ENCODE results near the gene PHF13. TPM values are rescaled to one million over a fixed set of nuclear protein-coding genes. Genes with fewer than 3 reads are reported as not detected.
A peak's percentile ranks its signal among the peaks of the same experiment; 100 is the strongest.

Gene PHF13
- total RNA-seq, 4 donors from 2014 or later = 19.8 to 22.8 (median 20.5) TPM

GRCh38 chr1:6574025-6574620 lies 39.4 kb upstream of the PHF13 start:
- Histone ChIP-seq H3K27me3 (no peaks in the 10 kb centered on the region), H3K27ac (no peak overlapping the region), H3K36me3 (no peaks in the 10 kb centered on the region), H3K4me3 (no peak overlapping the region), H3K4me1 (peaks cover 0 to 8% (median 0%) of the 10 kb centered on the region in 3 donors), H3K9me3 (peaks cover 0 to 9% (median 0%) of the 10 kb centered on the region in 3 donors)
- WGBS, 2 donors (ENCODE audit: low coverage in 1 of 2) = 59 to 73% methylated on average over 3 to 5 of the region's 8 CpGs
- TF ChIP-seq EP300 (IDR thresholded peaks at IDR 0.05) (no peak), CTCF (IDR thresholded peaks at IDR 0.05) (no peak), POLR2A (IDR thresholded peaks at IDR 0.05) (no peak), POLR2AphosphoS5 (IDR thresholded peaks at IDR 0.05) (no peak)
- ATAC-seq = no peak

DNA sequence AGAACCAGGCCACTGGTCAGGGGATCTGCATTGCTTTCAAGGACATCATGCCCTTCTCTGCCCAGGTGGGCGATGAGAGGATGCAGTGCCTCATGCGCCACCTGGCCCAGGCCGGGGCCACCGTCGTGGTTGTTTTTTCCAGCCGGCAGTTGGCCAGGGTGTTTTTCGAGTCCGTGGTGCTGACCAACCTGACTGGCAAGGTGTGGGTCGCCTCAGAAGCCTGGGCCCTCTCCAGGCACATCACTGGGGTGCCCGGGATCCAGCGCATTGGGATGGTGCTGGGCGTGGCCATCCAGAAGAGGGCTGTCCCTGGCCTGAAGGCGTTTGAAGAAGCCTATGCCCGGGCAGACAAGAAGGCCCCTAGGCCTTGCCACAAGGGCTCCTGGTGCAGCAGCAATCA lies 38.7 kb upstream of the PHF13 start:
- no peak for ATAC-seq
- Histone ChIP-seq H3K4me3 (no peak overlapping the region), H3K9me3 (peaks cover 0 to 9% (median 0%) of the 10 kb centered on the region in 3 donors), H3K4me1 (peaks cover 0 to 13% (median 0%) of the 10 kb centered on the region in 3 donors), H3K27ac (no peak overlapping the region), H3K27me3 (no peaks in the 10 kb centered on the region), H3K36me3 (no peaks in the 10 kb centered on the region)
- no peak for TF ChIP-seq CTCF (IDR thresholded peaks at IDR 0.05)
- no peak for TF ChIP-seq EP300 (IDR thresholded peaks at IDR 0.05)
- no peak for TF ChIP-seq POLR2A (IDR thresholded peaks at IDR 0.05)
- no peak for TF ChIP-seq POLR2AphosphoS5 (IDR thresholded peaks at IDR 0.05)
- WGBS, 2 donors (ENCODE audit: low coverage in 1 of 2) = no CpG with 5 or more reads among the region's 14 CpGs

DNA sequence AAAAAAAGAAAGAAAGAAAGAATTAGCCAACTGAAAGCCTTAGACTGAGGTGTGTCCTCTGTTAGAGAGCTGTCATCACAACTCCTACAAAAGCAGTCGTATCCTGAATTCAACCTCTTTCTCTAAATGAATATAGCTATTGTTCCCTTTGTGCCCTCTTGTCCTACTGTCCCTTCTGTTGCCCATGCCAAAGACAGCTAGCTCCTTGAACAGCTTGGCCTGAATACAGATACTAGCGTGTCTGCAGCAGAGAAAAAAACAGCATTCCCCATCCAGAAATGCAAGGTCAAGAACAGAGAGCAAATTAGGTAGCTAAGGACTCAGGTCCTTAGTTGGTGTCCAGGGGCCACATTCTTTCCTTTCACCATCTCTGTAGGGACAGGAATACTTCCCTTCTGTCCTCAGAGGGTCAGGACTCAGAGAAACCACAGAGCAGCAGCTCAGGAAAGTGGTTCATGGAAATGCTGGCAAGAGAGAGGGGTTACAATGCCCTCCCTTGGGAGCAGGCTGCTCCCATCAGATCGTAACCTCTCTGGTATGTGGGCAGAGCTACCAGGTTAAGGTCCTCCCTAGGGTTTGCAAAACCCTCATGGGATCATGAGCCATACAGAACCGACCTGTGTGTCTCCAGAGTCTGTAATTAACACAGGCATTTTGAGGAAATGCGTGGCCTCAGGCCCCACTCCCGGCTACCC lies 35.6 kb upstream of the PHF13 start:
- Histone ChIP-seq H3K27me3 (no peaks in the 10 kb centered on the region), H3K27ac (peak overlapping the region in 3 of 4 donors; percentile 96 to 97 (median 97)), H3K4me1 (peaks cover 0 to 42% (median 14%) of the 10 kb centered on the region in 3 donors), H3K9me3 (no peaks in the 10 kb centered on the region), H3K36me3 (peaks cover 0 to 8% of the 10 kb centered on the region in 2 donors), H3K4me3 (no peak overlapping the region)
- ATAC-seq = no peak
- 83% methylated on average over 3 to 5 of the region's 6 CpGs for WGBS, 2 donors (ENCODE audit: low coverage in 1 of 2)
- TF ChIP-seq POLR2AphosphoS5 (IDR thresholded peaks at IDR 0.05) (no peak), CTCF (IDR thresholded peaks at IDR 0.05) (no peak), POLR2A (IDR thresholded peaks at IDR 0.05) (no peak), EP300 (IDR thresholded peaks at IDR 0.05) (no peak)

GRCh38 chr1:6578624-6579373 lies 34.7 kb upstream of the PHF13 start:
- no peak for ATAC-seq
- Histone ChIP-seq H3K9me3 (no peaks in the 10 kb centered on the region), H3K36me3 (peaks cover 0 to 8% of the 10 kb centered on the region in 2 donors), H3K4me1 (peaks cover 0 to 44% (median 14%) of the 10 kb centered on the region in 3 donors), H3K27ac (peak overlapping the region; percentile 77 to 97 (median 96)), H3K4me3 (peak overlapping the region in 1 of 2 donors; percentile 90), H3K27me3 (no peaks in the 10 kb centered on the region)
- 94 to 100% methylated on average over 1 to 8 of the region's 14 CpGs for WGBS, 2 donors (ENCODE audit: low coverage in 1 of 2)
- TF ChIP-seq EP300 (IDR thresholded peaks at IDR 0.05) = no peak
- TF ChIP-seq CTCF (IDR thresholded peaks at IDR 0.05) = no peak
- TF ChIP-seq POLR2AphosphoS5 (IDR thresholded peaks at IDR 0.05) = no peak
- no peak for TF ChIP-seq POLR2A (IDR thresholded peaks at IDR 0.05)

Data from gastroesophageal sphincter (tissue), 4 donors.